ENCODE measurements around the gene TARBP1.
A peak's percentile ranks its signal among the peaks of the same experiment; 100 is the strongest.
"Not testable (repeated sequence)": the region's sequence is repeated elsewhere in the genome, so short reads cannot be mapped to it uniquely, and the experiment has no call there.

Gene TARBP1

GRCh38 chr1:234379591-234380109, 99.3 kb downstream of the TARBP1 start:
- not testable (repeated sequence) for DNase-seq

GRCh38 chr1:234375672-234376071, 103.3 kb downstream of the TARBP1 start:
- no peak for DNase-seq

GRCh38 chr1:234373959-234374254, 105.1 kb downstream of the TARBP1 start:
- DNase-seq = no peak

DNA sequence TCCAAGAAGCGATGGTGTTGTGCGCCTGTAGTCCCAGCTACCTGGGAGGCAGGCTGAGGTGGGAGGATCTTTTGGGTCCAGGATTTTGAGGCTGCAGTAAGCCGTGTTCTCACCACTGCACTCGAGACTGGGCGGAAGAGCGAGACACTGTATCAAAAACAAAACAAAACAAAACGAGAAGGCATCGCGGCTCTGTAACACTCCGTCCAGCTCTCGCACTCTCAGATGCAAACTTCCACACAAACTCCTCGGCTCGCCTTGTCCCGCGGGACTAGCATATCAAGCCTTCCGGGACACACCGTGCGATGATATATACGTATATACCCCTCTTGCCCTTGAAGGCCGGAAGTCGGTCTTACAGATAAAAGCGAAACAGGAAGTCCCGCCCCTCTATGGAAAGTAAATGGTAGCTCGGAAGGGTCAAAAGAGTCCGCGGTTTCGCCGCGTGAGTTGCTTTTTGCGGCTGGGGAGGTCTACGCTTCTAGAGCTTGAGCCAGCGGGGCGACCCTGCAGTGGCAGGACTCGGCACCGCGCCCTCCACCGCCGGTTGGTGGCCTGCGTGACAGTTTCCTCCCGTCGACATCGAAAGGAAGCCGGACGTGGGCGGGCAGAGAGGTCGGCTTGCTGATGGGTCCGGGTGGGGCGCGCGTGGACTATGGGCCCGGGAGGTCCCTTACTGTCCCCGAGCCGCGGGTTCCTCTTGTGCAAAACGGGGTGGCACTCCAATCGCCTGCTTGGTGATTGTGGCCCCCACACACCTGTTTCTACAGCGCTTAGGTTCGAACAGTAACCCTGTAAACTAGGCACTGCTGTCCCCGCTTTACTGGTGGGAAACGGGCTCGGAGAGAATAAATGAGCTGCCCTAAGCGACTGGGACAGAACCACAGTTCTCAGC, 105.7 kb downstream of the TARBP1 start, which contains the start of gene COA6:
TSS of gene COA6 (plus strand) at position 393 of the 895 bp plus-strand sequence. CDS start at position 404, 11 bp downstream.
- DNase-seq = peak; percentile 99

GRCh38 chr1:234372011-234372757, 106.8 kb downstream of the TARBP1 start:
- DNase-seq = peak; percentile 17

- DNase-seq = peak; percentile 24
Measured at GRCh38 chr1:234371414-234371813, 107.6 kb downstream of the TARBP1 start.

DNA sequence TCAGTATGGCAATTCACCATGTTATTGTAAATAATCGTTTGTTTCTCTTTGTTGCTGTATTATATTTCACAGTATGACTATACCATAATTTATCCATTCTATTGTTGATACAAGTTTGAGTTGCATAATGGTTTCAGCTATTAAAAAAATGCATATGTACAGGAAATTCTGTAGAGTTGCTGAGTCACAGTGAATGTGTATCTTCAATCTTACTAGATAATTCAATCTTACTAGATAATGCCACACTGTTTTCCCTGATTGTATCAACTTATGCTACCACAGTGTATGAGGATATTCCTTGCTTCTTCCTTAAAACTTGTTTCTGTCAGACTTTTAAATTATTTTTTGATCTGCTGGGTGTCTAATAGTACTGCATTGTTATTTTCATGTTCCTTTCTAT, 109.2 kb downstream of the TARBP1 start:
- peak; percentile 21 for DNase-seq

GRCh38 chr1:234369033-234369430, 109.9 kb downstream of the TARBP1 start:
- no peak for DNase-seq

DNA sequence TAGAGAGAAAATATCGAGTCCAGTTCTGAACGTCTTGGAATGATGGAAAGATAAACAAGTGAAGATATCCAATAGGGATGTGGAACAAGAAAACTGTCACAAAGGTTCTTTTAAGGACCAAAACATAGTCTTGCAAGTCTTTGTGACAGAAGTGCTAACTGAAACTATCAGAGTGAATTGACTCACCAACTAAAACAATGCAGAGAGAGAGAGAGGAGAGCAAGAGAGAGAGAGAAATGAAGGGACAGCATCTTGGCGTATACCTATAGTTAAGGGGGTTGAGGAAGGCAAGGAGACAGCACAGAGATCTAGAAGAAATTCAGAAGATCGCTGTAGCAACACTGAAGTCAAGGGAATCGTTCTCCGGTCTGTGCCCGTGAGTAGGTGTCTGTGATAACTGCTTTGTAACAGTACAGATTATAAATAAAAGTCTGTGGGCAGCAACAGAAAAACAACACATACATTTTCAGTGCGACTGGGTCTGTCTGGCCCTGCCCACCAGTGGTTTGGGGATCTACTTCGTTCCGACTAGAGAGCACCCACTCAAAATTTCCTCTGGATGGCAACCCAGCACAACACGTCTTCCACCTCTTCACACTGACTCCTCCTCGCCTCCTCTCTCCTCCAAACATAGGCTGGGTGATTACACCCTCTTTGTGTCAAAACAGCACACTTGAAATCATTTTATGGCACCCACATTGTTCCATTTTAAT, 110.5 kb downstream of the TARBP1 start:
- DNase-seq = no peak

GRCh38 chr1:234362558-234362957, 116.4 kb downstream of the TARBP1 start:
- DNase-seq = no peak

DNA sequence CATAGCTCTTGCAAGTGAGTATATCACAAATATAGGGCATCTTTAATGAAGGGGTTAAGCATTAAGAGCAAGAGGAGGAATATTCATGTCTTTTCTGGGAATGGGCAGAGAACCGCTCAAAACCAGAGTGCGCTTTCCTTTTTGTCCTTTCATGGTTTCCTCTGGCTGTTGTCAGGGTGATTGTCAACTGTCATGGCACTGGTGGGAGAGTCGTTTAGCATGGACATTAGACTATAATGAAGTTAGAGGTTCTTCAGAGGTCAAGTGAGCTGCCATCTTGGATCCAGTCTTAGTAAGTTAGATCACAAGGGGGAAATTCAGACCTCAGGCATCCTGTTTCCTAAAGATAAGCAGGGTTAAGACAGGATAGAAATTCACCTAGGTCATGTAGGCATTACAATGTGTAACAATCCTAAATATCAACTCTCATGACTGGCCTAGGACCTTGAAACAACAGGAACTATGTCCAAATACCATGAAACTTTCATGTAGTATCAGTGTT, 117.8 kb downstream of the TARBP1 start:
- no peak for DNase-seq

- DNase-seq = no peak
Measured at GRCh38 chr1:234357831-234358230, 121.1 kb downstream of the TARBP1 start.

DNA sequence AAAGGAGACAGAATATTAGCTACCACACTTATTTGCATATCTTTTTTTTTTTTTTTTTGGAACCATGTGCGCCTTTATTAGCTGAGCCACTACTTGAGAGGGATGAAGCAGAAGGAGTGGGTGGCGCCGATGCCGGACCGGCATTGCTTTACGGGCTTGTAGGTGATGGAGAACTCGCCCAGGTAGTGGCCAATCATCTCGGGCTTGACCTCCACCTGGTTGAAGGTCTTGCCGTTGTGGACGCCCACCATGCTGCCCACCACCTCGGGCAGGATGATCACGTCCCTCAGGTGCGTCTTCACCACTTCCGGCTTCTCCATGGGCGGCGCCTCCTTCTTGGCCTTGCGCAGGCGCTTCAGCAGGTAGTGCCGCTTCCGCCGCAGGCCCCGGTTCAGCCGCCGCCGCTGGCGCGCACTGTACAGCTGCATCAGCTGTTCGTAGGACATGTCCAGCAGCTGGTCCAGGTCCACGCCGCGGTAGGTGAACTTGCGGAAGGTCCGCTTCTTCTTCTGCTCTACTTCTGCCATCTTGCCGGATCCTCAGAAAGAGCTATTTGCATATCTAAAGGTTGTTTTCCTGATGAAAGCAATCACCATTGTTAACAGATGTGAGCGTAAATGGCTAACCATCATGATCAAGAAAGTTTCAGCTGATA, 122.2 kb downstream of the TARBP1 start:
- DNase-seq = peak; percentile 78

DNA sequence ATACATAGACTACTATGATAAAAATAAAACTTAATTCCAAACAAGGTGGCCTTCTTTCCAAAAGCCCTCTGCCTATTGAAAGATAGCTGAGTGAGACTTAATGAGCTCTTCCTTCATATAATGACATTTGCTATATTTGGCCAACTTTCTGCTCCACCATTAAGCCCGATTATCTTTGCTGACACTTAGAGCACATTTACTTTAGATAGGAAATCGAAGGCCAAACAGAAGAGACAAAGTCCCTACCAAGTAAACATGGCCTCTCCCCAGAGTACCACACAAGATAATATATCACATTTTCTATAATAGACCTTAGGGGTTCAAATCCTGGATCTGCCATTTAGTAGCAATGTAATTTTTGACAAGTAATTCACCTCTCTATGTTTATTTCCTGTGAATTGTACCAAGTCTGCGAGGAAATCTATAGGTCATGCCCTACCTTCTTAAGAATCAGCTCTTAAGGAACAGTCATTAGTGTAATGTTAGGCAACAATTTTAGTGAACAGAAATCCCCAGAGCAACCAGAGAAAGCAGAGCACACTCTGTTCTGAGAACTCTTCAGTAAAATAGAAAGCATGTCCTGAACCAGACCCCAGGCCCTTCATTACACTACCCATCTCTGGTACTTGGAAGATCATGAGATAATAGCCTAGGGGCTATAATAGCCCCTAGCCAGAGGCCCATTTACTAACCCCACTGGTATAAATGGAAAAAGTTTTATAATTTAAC, 123.0 kb downstream of the TARBP1 start:
- DNase-seq = no peak

DNA sequence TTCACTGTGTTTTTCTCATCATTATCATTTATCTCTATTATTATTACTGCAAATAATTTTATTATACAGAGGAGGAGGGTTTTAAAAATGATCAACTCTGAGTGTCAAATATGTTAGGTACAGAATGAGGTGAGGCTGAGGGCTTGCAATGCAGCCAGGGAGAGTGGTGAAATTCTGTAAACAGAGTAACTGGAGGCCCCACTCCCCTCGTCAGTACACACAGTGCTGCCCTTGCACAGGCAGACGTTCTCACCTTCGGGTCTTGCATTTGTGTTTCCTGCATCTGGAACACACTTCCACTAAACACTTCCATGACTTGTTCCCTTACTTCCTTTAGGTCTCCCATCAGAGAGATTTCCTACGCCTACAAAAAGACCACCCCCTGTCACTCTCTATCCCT, 130.0 kb downstream of the TARBP1 start:
- no peak for DNase-seq

DNA sequence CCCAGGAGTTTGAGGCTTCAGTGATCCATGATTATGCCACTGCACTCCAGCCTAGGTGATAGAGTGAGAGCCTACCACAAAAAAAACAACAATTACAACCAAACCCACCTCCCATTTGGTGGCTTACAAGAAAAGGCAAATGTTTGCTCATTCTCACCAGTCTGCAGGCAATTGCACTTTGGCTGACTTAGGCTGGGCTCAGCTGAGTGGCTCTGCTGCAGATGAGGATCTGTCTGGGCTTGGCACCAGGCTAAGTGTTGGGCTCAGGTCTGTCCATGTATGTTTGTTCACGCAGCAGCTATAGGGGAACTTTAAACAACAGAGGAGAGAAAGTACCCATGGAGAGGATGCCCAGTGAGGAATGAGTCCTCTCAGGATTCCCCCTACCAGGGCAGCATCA, 133.7 kb downstream of the TARBP1 start:
- no peak for DNase-seq

GRCh38 chr1:234342774-234343173, 136.2 kb downstream of the TARBP1 start:
- DNase-seq = peak; percentile 95
